Measurements from ENCODE around the gene BRICD5. TPM values are rescaled to one million over a fixed set of nuclear protein-coding genes. Genes with fewer than 3 reads are reported as not detected.

BRICD5 gene
- total RNA-seq, 1 experiment from 2014 or later: 4.6 TPM

GRCh38 chr16:2183671-2184070, 27.0 kb downstream of the BRICD5 start:
- DNase-seq (ENCODE audit: low read depth in 1 of 2, low spot score in 2 of 2): no peak
- H3K9me3 ChIP-seq (replicated peaks): no peaks in the 10 kb centered on the region
- no peak overlapping the region for H3K27ac ChIP-seq
- no peaks in the 10 kb centered on the region for H3K36me3 ChIP-seq
- no peaks in the 10 kb centered on the region for H3K27me3 ChIP-seq (replicated peaks)
- no peak overlapping the region for H3K4me3 ChIP-seq
- no peaks in the 10 kb centered on the region for H3K4me1 ChIP-seq (replicated peaks)

GRCh38 chr16:2181952-2182351, 28.7 kb downstream of the BRICD5 start:
- Histone ChIP-seq H3K9me3 (replicated peaks) (no peaks in the 10 kb centered on the region), H3K27ac (no peak overlapping the region), H3K27me3 (replicated peaks) (no peaks in the 10 kb centered on the region), H3K4me1 (replicated peaks) (no peaks in the 10 kb centered on the region), H3K36me3 (peaks cover 9% of the 10 kb centered on the region), H3K4me3 (no peak overlapping the region)
- no peak for DNase-seq (ENCODE audit: low read depth in 1 of 2, low spot score in 2 of 2)

- peaks cover 12% of the 10 kb centered on the region for H3K36me3 ChIP-seq
- no peak overlapping the region for H3K27ac ChIP-seq
- no peaks in the 10 kb centered on the region for H3K4me1 ChIP-seq (replicated peaks)
- no peaks in the 10 kb centered on the region for H3K27me3 ChIP-seq (replicated peaks)
- no peaks in the 10 kb centered on the region for H3K9me3 ChIP-seq (replicated peaks)
- H3K4me3 ChIP-seq: no peak overlapping the region
- DNase-seq (ENCODE audit: low read depth in 1 of 2, low spot score in 2 of 2): no peak
Observed at GRCh38 chr16:2180962-2181923, 29.4 kb downstream of the BRICD5 start.

- no peaks in the 10 kb centered on the region for H3K4me1 ChIP-seq (replicated peaks)
- H3K27me3 ChIP-seq (replicated peaks): no peaks in the 10 kb centered on the region
- no peak overlapping the region for H3K27ac ChIP-seq
- DNase-seq (ENCODE audit: low read depth in 1 of 2, low spot score in 2 of 2): no peak
- no peak overlapping the region for H3K4me3 ChIP-seq
- H3K9me3 ChIP-seq (replicated peaks): no peaks in the 10 kb centered on the region
- H3K36me3 ChIP-seq: peaks cover 20% of the 10 kb centered on the region
Observed at GRCh38 chr16:2180461-2180860, 30.2 kb downstream of the BRICD5 start.

- Histone ChIP-seq H3K27ac (no peak overlapping the region), H3K4me1 (replicated peaks) (no peaks in the 10 kb centered on the region), H3K4me3 (no peak overlapping the region), H3K27me3 (replicated peaks) (no peaks in the 10 kb centered on the region), H3K36me3 (peaks cover 29% of the 10 kb centered on the region), H3K9me3 (replicated peaks) (no peaks in the 10 kb centered on the region)
- DNase-seq (ENCODE audit: low read depth in 1 of 2, low spot score in 2 of 2): no peak
Observed at GRCh38 chr16:2179576-2179975, 31.1 kb downstream of the BRICD5 start.

GRCh38 chr16:2179107-2179501, 31.6 kb downstream of the BRICD5 start:
- H3K27ac ChIP-seq: no peak overlapping the region
- peaks cover 33% of the 10 kb centered on the region for H3K36me3 ChIP-seq
- no peak overlapping the region for H3K4me3 ChIP-seq
- H3K27me3 ChIP-seq (replicated peaks): no peaks in the 10 kb centered on the region
- no peak for DNase-seq (ENCODE audit: low read depth in 1 of 2, low spot score in 2 of 2)
- no peaks in the 10 kb centered on the region for H3K9me3 ChIP-seq (replicated peaks)
- H3K4me1 ChIP-seq (replicated peaks): no peaks in the 10 kb centered on the region

- Histone ChIP-seq H3K4me1 (replicated peaks) (no peaks in the 10 kb centered on the region), H3K36me3 (peaks cover 36% of the 10 kb centered on the region), H3K27me3 (replicated peaks) (no peaks in the 10 kb centered on the region), H3K4me3 (no peak overlapping the region), H3K27ac (no peak overlapping the region), H3K9me3 (replicated peaks) (no peaks in the 10 kb centered on the region)
- no peak for DNase-seq (ENCODE audit: low read depth in 1 of 2, low spot score in 2 of 2)
Observed at GRCh38 chr16:2178321-2179106, 32.1 kb downstream of the BRICD5 start.

GRCh38 chr16:2177561-2177960, 33.1 kb downstream of the BRICD5 start:
- Histone ChIP-seq H3K4me3 (no peak overlapping the region), H3K9me3 (replicated peaks) (no peaks in the 10 kb centered on the region), H3K27ac (no peak overlapping the region), H3K36me3 (peaks cover 43% of the 10 kb centered on the region), H3K4me1 (replicated peaks) (no peaks in the 10 kb centered on the region), H3K27me3 (replicated peaks) (no peaks in the 10 kb centered on the region)
- no peak for DNase-seq (ENCODE audit: low read depth in 1 of 2, low spot score in 2 of 2)

- H3K4me3 ChIP-seq: no peak overlapping the region
- no peak overlapping the region for H3K27ac ChIP-seq
- no peak for DNase-seq (ENCODE audit: low read depth in 1 of 2, low spot score in 2 of 2)
- H3K9me3 ChIP-seq (replicated peaks): no peaks in the 10 kb centered on the region
- no peaks in the 10 kb centered on the region for H3K27me3 ChIP-seq (replicated peaks)
- peaks cover 43% of the 10 kb centered on the region for H3K36me3 ChIP-seq
- no peaks in the 10 kb centered on the region for H3K4me1 ChIP-seq (replicated peaks)
Observed at GRCh38 chr16:2177101-2177500, 33.6 kb downstream of the BRICD5 start.

- no peak overlapping the region for H3K27ac ChIP-seq
- no peaks in the 10 kb centered on the region for H3K27me3 ChIP-seq (replicated peaks)
- H3K4me3 ChIP-seq: no peak overlapping the region
- H3K9me3 ChIP-seq (replicated peaks): no peaks in the 10 kb centered on the region
- DNase-seq (ENCODE audit: low read depth in 1 of 2, low spot score in 2 of 2): no peak
- no peaks in the 10 kb centered on the region for H3K4me1 ChIP-seq (replicated peaks)
- H3K36me3 ChIP-seq: peaks cover 53% of the 10 kb centered on the region
Observed at GRCh38 chr16:2176047-2176446, 34.6 kb downstream of the BRICD5 start.

- H3K9me3 ChIP-seq (replicated peaks): no peaks in the 10 kb centered on the region
- no peak overlapping the region for H3K4me3 ChIP-seq
- no peaks in the 10 kb centered on the region for H3K4me1 ChIP-seq (replicated peaks)
- H3K27me3 ChIP-seq (replicated peaks): no peaks in the 10 kb centered on the region
- no peak overlapping the region for H3K27ac ChIP-seq
- no peak for DNase-seq (ENCODE audit: low read depth in 1 of 2, low spot score in 2 of 2)
- peaks cover 55% of the 10 kb centered on the region for H3K36me3 ChIP-seq
Observed at GRCh38 chr16:2175454-2175853, 35.2 kb downstream of the BRICD5 start.

- Histone ChIP-seq H3K36me3 (peaks cover 64% of the 10 kb centered on the region), H3K4me3 (no peak overlapping the region), H3K27ac (no peak overlapping the region), H3K27me3 (replicated peaks) (no peaks in the 10 kb centered on the region), H3K4me1 (replicated peaks) (no peaks in the 10 kb centered on the region), H3K9me3 (replicated peaks) (no peaks in the 10 kb centered on the region)
- no peak for DNase-seq (ENCODE audit: low read depth in 1 of 2, low spot score in 2 of 2)
Observed at GRCh38 chr16:2174396-2175131, 36.1 kb downstream of the BRICD5 start.

- H3K9me3 ChIP-seq (replicated peaks): no peaks in the 10 kb centered on the region
- H3K36me3 ChIP-seq: peaks cover 67% of the 10 kb centered on the region
- no peak overlapping the region for H3K4me3 ChIP-seq
- no peak overlapping the region for H3K27ac ChIP-seq
- no peaks in the 10 kb centered on the region for H3K27me3 ChIP-seq (replicated peaks)
- no peak for DNase-seq (ENCODE audit: low read depth in 1 of 2, low spot score in 2 of 2)
- no peaks in the 10 kb centered on the region for H3K4me1 ChIP-seq (replicated peaks)
Observed at GRCh38 chr16:2173916-2174315, 36.7 kb downstream of the BRICD5 start.
